ENCODE data around the gene RNF144B.

- TF ChIP-seq EZH2phosphoT487 (IDR thresholded peaks at IDR 0.05; ENCODE audit: borderline replicate concordance, low read length): no peak
- no peak for TF ChIP-seq CTCF (IDR thresholded peaks at IDR 0.05; ENCODE audit: low read depth, low read length, poor library complexity, severe bottlenecking)
Observed at GRCh38 chr6:18432619-18433018, 45.5 kb downstream of the RNF144B start.
